SK-N-SH (cell line): ENCODE measurements around the gene RMDN2. TPM values are rescaled to one million over a fixed set of nuclear protein-coding genes. Genes with fewer than 3 reads are reported as not detected.

ENCODE experiments used
- CTCF ChIA-PET: fragments of 300-600, 350-600 bp; formaldehyde crosslinking; extraction: SDS; loops from one replicate; lab custom pipeline; 2021; lab: Yijun Ruan, JAX
- POLR2A ChIA-PET: fragments of 350-600 bp; sonication (Branson Sonifier 250); formaldehyde crosslinking; extraction: SDS; loops from one replicate; lab custom pipeline; 2020; ENCODE audit warnings: antibody characterized with exemption, inconsistent platforms; lab: Yijun Ruan, JAX
- DNase-seq: peaks from one replicate; pipeline ENCODE4 v3.0.0; 2012
- H2AFZ ChIP-seq: fragments of 200-600 bp; sonication (generic); 2 replicates; pipeline ENCODE4 v1.8.1; 2016; ENCODE audit warnings: antibody characterized with exemption, mild to moderate bottlenecking, low read depth
- H3F3A ChIP-seq: fragments of 200-600 bp; sonication (generic); replicated peaks from 2 replicates; pipeline ENCODE3; 2016; ENCODE audit warnings: antibody characterized with exemption, mild to moderate bottlenecking; ENCODE audit not compliant: insufficient read depth
- H3K27ac ChIP-seq, 2 experiments: fragments of 200-500 bp in 1 of 2; fragments of 200-600 bp in 1 of 2; sonication (Bioruptor generic) in 1 of 2; sonication (generic), shearing (Covaris generic) in 1 of 2; 2 replicates each; pipeline versions ENCODE4 v1.5.1 to v1.6.1; 2014 to 2016; ENCODE audit warnings: low read depth in 2 of 2, inconsistent platforms in 1 of 2, low read length in 1 of 2, mild to moderate bottlenecking in 1 of 2, mixed read lengths in 1 of 2
- H3K27me3 ChIP-seq: fragments of 200-600 bp; sonication (generic), shearing (Covaris generic); 2 replicates; pipeline ENCODE4 v1.6.1; 2016; ENCODE audit warnings: mixed run types; ENCODE audit not compliant: insufficient read depth
- H3K36me3 ChIP-seq, 2 experiments: fragments of 200-500 bp in 1 of 2; fragments of 200-600 bp in 1 of 2; sonication (Bioruptor generic) in 1 of 2; sonication (generic) in 1 of 2; replicated peaks in 1 of 2; 2 replicates each; pipeline versions ENCODE3 to v1.5.1; 2014 to 2016; ENCODE audit warnings: low read length in 1 of 2, mild to moderate bottlenecking in 1 of 2; ENCODE audit not compliant: insufficient read depth in 2 of 2, control insufficient read depth in 1 of 2
- H3K4me1 ChIP-seq, 2 experiments: fragments of 200-500 bp in 1 of 2; fragments of 200-600 bp in 1 of 2; sonication (Bioruptor generic) in 1 of 2; sonication (generic), shearing (Covaris generic) in 1 of 2; 2 replicates each; pipeline versions ENCODE4 v1.5.1 to v1.6.1; 2014 to 2016; ENCODE audit warnings: low read depth in 1 of 2, low read length in 1 of 2, mixed run types in 1 of 2; ENCODE audit not compliant: insufficient read depth in 2 of 2, control insufficient read depth in 1 of 2
- H3K4me2 ChIP-seq: fragments of 200-600 bp; sonication (generic), shearing (Covaris generic); 2 replicates; pipeline ENCODE4 v1.6.1; 2017; ENCODE audit warnings: mixed run types
- H3K4me3 ChIP-seq, 2 experiments: fragments of 200-500 bp in 1 of 2; fragments of 200-600 bp in 1 of 2; sonication (Bioruptor generic) in 1 of 2; sonication (generic), shearing (Covaris generic) in 1 of 2; 2 replicates each; pipeline versions ENCODE4 v1.5.1 to v1.8.1; 2014 to 2016; ENCODE audit warnings: low read depth in 2 of 2, inconsistent platforms in 1 of 2, low read length in 1 of 2, mild to moderate bottlenecking in 1 of 2, mixed read lengths in 1 of 2, moderate library complexity in 1 of 2
- H3K79me2 ChIP-seq: fragments of 200-600 bp; sonication (generic); 2 replicates; pipeline ENCODE4 v1.8.1; 2017; ENCODE audit warnings: mild to moderate bottlenecking; ENCODE audit not compliant: insufficient read depth
- H3K9ac ChIP-seq: fragments of 200-600 bp; sonication (generic); 2 replicates; pipeline ENCODE4 v1.6.1; 2017; ENCODE audit warnings: mixed run types
- H3K9me2 ChIP-seq: fragments of 200-600 bp; sonication (generic); 2 replicates; pipeline ENCODE4 v1.6.1; 2017; ENCODE audit warnings: mixed run types
- H3K9me3 ChIP-seq: fragments of 200-600 bp; sonication (generic); 2 replicates; pipeline ENCODE4 v1.6.1; 2017; ENCODE audit warnings: mixed run types, mild to moderate bottlenecking, moderate library complexity
- H4K20me1 ChIP-seq: fragments of 200-600 bp; sonication (generic); 2 replicates; pipeline ENCODE4 v1.6.1; 2017; ENCODE audit warnings: mild to moderate bottlenecking, mixed run types; ENCODE audit not compliant: insufficient read depth
- CHD2 ChIP-seq: fragments of 150-350 bp; IDR thresholded peaks from 2 replicates; pipeline ENCODE4 v1.6.1; 2018; ENCODE audit warnings: low read length; ENCODE audit not compliant: partially characterized antibody
- ELF1 ChIP-seq: IDR thresholded peaks from 2 replicates; pipeline ENCODE4 v1.4.0; 2012
- EZH2phosphoT487 ChIP-seq: fragments of 200-600 bp; sonication (generic); IDR thresholded peaks from 2 replicates; pipeline ENCODE4 v1.6.1; 2017; ENCODE audit warnings: low read depth, mixed run types, mild to moderate bottlenecking, antibody characterized with exemption, moderate library complexity, borderline replicate concordance
- FOXJ3 ChIP-seq: sonication (generic); formaldehyde crosslinking; IDR thresholded peaks from 2 replicates; pipeline ENCODE4 v1.5.1; 2020; ENCODE audit warnings: mild to moderate bottlenecking, missing genetic modification reagents
- FOXM1 ChIP-seq: IDR thresholded peaks from 2 replicates; pipeline ENCODE4 v1.4.0; 2012; ENCODE audit warnings: low read depth, mild to moderate bottlenecking
- GABPA ChIP-seq: IDR thresholded peaks from 2 replicates; pipeline ENCODE4 v1.4.0; 2012; ENCODE audit warnings: low read depth, mild to moderate bottlenecking
- MEF2A ChIP-seq: IDR thresholded peaks from 2 replicates; pipeline ENCODE4 v1.4.0; 2012; ENCODE audit warnings: low read depth, borderline replicate concordance
- NFIC ChIP-seq: IDR thresholded peaks from 2 replicates; pipeline ENCODE4 v1.4.0; 2012; ENCODE audit warnings: borderline replicate concordance
- NRF1 ChIP-seq: IDR thresholded peaks from 2 replicates; pipeline ENCODE4 v1.6.1; 2012; ENCODE audit warnings: low read depth, mild to moderate bottlenecking, low read length
- RAD21 ChIP-seq: IDR thresholded peaks from 2 replicates; pipeline ENCODE4 v1.6.1; 2012; ENCODE audit warnings: mild to moderate bottlenecking, low read length
- RCOR1 ChIP-seq: fragments of 150-350 bp; IDR thresholded peaks from 2 replicates; pipeline ENCODE4 v1.6.1; 2017; ENCODE audit warnings: antibody characterized with exemption, low read length
- RFX5 ChIP-seq: IDR thresholded peaks from 2 replicates; pipeline ENCODE4 v1.6.1; 2012; ENCODE audit warnings: mild to moderate bottlenecking, improper control_type of control experiment, low read length
- RXRA ChIP-seq: IDR thresholded peaks from 2 replicates; pipeline ENCODE4 v1.4.0; 2012; ENCODE audit warnings: low read depth, mild to moderate bottlenecking, borderline replicate concordance
- SIN3A ChIP-seq: IDR thresholded peaks from 2 replicates; pipeline ENCODE4 v1.6.1; 2012; ENCODE audit warnings: low read depth, mild to moderate bottlenecking, low read length, moderate library complexity, borderline replicate concordance
- SMC3 ChIP-seq: IDR thresholded peaks from 2 replicates; pipeline ENCODE4 v1.6.1; 2012; ENCODE audit warnings: low read depth, low read length, improper control_type of control experiment
- TAF1 ChIP-seq: IDR thresholded peaks from 2 replicates; pipeline ENCODE4 v1.6.1; 2012; ENCODE audit warnings: low read depth, mild to moderate bottlenecking, low read length, moderate library complexity, borderline replicate concordance
- TCF12 ChIP-seq: IDR thresholded peaks from 2 replicates; pipeline ENCODE4 v1.4.0; 2012
- USF2 ChIP-seq: fragments of 150-350 bp; IDR thresholded peaks from 2 replicates; pipeline ENCODE4 v1.6.1; 2017; ENCODE audit warnings: antibody characterized with exemption, low read length, low read depth, borderline replicate concordance
- ZBTB33 ChIP-seq: IDR thresholded peaks from 2 replicates; pipeline ENCODE4 v1.4.0; 2012; ENCODE audit warnings: low read depth, borderline replicate concordance
- WGBS: methylation state at CpG from one replicate; pipeline ENCODE4 v1.1.6; 2017; ENCODE audit warnings: low lambda C conversion rate; 5-methylcytosine and 5-hydroxymethylcytosine counted together
- polyA plus RNA-seq, 3 experiments: library from polyadenylated mRNA; depleted of rRNA; stranded (reverse); fragments of >200 nt; gene quantifications; 2 replicates each; pipeline ENCODE4 v1.2.3, GENCODE V29; 2012

RMDN2 gene
- polyA plus RNA-seq, 1 of the 3 experiments (the other 2 are of a cell fraction) = 7.3 TPM

- Histone ChIP-seq H3K27ac (no peak overlapping the region), H2AFZ (no peak overlapping the region), H3K9me3 (no peaks in the 10 kb centered on the region), H3F3A (no peaks in the 10 kb centered on the region), H3K4me3 (no peak overlapping the region), H3K79me2 (no peaks in the 10 kb centered on the region), H3K36me3 (no peaks in the 10 kb centered on the region), H3K9me2 (no peaks in the 10 kb centered on the region), H3K9ac (no peak overlapping the region), H3K4me1 (peaks cover 3 to 8% of the 10 kb centered on the region in 2 experiments; a peak in 2 of 4 replicates), H3K4me2 (no peak overlapping the region), H4K20me1 (no peaks in the 10 kb centered on the region), H3K27me3 (no peaks in the 10 kb centered on the region)
- ChIA-PET CTCF (interaction anchor here (0.5 to 23.4 kb wide), 6 partner anchors 11 to 487 kb away, joined by 3 to 546 read pairs (median 50); no protein-coding TSS in a partner anchor), POLR2A (no interaction called here)
- no peak for TF ChIP-seq TAF1
- TF ChIP-seq USF2 = no peak
- TF ChIP-seq EZH2phosphoT487 = no peak
- TF ChIP-seq CHD2 = no peak
- TF ChIP-seq NRF1 = no peak
- TF ChIP-seq MEF2A = no peak
- TF ChIP-seq ZBTB33 = no peak
- no peak for TF ChIP-seq SIN3A
- TF ChIP-seq GABPA = no peak
- TF ChIP-seq FOXJ3 = no peak
- no peak for TF ChIP-seq FOXM1
- no peak for TF ChIP-seq RAD21
- TF ChIP-seq RXRA = no peak
- TF ChIP-seq RFX5 = no peak
- TF ChIP-seq NFIC = no peak
- no peak for TF ChIP-seq SMC3
- no peak for TF ChIP-seq RCOR1
- no peak for TF ChIP-seq TCF12
- no peak for TF ChIP-seq ELF1
- WGBS = 52% methylated on average over 4 of the region's 4 CpGs
- DNase-seq = no peak
Observed at GRCh38 chr2:37887286-37887685, 37.8 kb upstream of the RMDN2 start.
